Left cardiac atrium (tissue), 4 donors: ENCODE results near the gene HGF. TPM values are rescaled to one million over a fixed set of nuclear protein-coding genes. Genes with fewer than 3 reads are reported as not detected.

Source experiments
- ATAC-seq, 2 donors: fragments of 200-7000 bp; cut with Tn5 transposase; one replicate each; pipeline ENCODE4 v1.9.1; 2020; ENCODE audit warnings: mild to moderate bottlenecking in 2 of 2, moderate library complexity in 2 of 2
- DNase-seq: peaks from one replicate; pipeline ENCODE4 v3.0.0-alpha.2; 2020
- intact Hi-C, 2 donors: fragments of 100-400 bp; cut with DNase I; formaldehyde crosslinking; loops; one replicate each; pipeline versions ENCODE4 v1.14.1 to v1.15.1; 2022 to 2023
- total RNA-seq, 2 donors: library from RNA; stranded (reverse); fragmentation: NEBNext Ultra II Directional; extraction: Animal tissue kit (Norgen Biotek cat#: 25700); gene quantifications; one replicate each; pipeline ENCODE4 v1.2.1, GENCODE V29; 2021
- donor health status: DM: no; HTN: yes; CAD: no.
- donor health status: DM: no; HTN: yes; CAD: no; lungs with severe emphysema.
- donor health status: DM: yes; HTN: yes; CAD: no.
- donor health status: Dilated cardiomyopathy.

Gene HGF
- total RNA-seq, 2 donors from 2014 or later = 5.6 to 6.0 TPM

- intact Hi-C loops = no loop called here
- DNase-seq (no peak), ATAC-seq (no peak)
These were observed 79.2 kb downstream of the HGF start for GRCh38 chr7:81690688-81691087.

GRCh38 chr7:81690251-81690650, 79.6 kb downstream of the HGF start:
- peak in 1 of 2 donors; percentile 27 for ATAC-seq

GRCh38 chr7:81688622-81689411, 81.0 kb downstream of the HGF start:
- no peak for ATAC-seq
- DNase-seq = no peak
- intact Hi-C loops = no loop called here

More at GRCh38 chr7:81690251-81690650, 79.6 kb downstream of the HGF start:
- DNase-seq = no peak
- intact Hi-C loops = no loop called here

GRCh38 chr7:81687062-81687461, 82.8 kb downstream of the HGF start:
- intact Hi-C loops = no loop called here
- no peak for DNase-seq
- no peak for ATAC-seq

- ATAC-seq (no peak), DNase-seq (no peak)
- intact Hi-C loops = no loop called here
These were observed 84.5 kb downstream of the HGF start for GRCh38 chr7:81685270-81685868.

- intact Hi-C loops = no loop called here
- ATAC-seq (peak; percentile 98 to 100), DNase-seq (peak; percentile 94)
These were observed 85.2 kb downstream of the HGF start for GRCh38 chr7:81684514-81685269.

GRCh38 chr7:81684033-81684432, 85.8 kb downstream of the HGF start:
- no peak for ATAC-seq
- intact Hi-C loops = no loop called here
- no peak for DNase-seq

- DNase-seq (no peak), ATAC-seq (no peak)
- intact Hi-C loops = no loop called here
These were observed 87.0 kb downstream of the HGF start for GRCh38 chr7:81682873-81683272.

- no peak for ATAC-seq
- intact Hi-C loops = no loop called here
These were observed 89.7 kb downstream of the HGF start for GRCh38 chr7:81680120-81680519.

GRCh38 chr7:81676813-81677212, 93.0 kb downstream of the HGF start:
- ATAC-seq (peak; percentile 30 to 39), DNase-seq (no peak)
- intact Hi-C loops = no loop called here

More at GRCh38 chr7:81680120-81680519, 89.7 kb downstream of the HGF start:
- no peak for DNase-seq

GRCh38 chr7:81676105-81676811, 93.6 kb downstream of the HGF start:
- ATAC-seq = peak in 1 of 2 donors; percentile 21
- DNase-seq = no peak
- intact Hi-C loops = no loop called here

- no peak for DNase-seq
- intact Hi-C loops = no loop called here
- no peak for ATAC-seq
These were observed 95.4 kb downstream of the HGF start for GRCh38 chr7:81674431-81674830.

- DNase-seq (no peak), ATAC-seq (no peak)
- intact Hi-C loops = no loop called here
These were observed 97.0 kb downstream of the HGF start for GRCh38 chr7:81672872-81673271.

GRCh38 chr7:81669476-81670105, 100.3 kb downstream of the HGF start:
- ATAC-seq (no peak), DNase-seq (no peak)
- intact Hi-C loops = no loop called here

- no peak for ATAC-seq
- intact Hi-C loops = no loop called here
- no peak for DNase-seq
These were observed 103.6 kb downstream of the HGF start for GRCh38 chr7:81666209-81666608.

- intact Hi-C loops = no loop called here
- ATAC-seq (no peak), DNase-seq (no peak)
These were observed 104.6 kb downstream of the HGF start for GRCh38 chr7:81665236-81665635.

- intact Hi-C loops = no loop called here
- no peak for DNase-seq
- no peak for ATAC-seq
These were observed 105.5 kb downstream of the HGF start for GRCh38 chr7:81664304-81664703.

GRCh38 chr7:81662531-81662930, 107.3 kb downstream of the HGF start:
- DNase-seq (no peak), ATAC-seq (no peak)
- intact Hi-C loops = no loop called here
